T-helper 1 cell treated with Interleukin-12 subunit alpha and Interleukin-12 subunit beta and Interleukin-4 antibody, amounts not matched to agents 30 ng/mL and 1 ng/mL, for 36 hours (primary cell): ENCODE data around the gene GBF1. TPM values are rescaled to one million over a fixed set of nuclear protein-coding genes. Genes with fewer than 3 reads are reported as not detected.

ENCODE experiments used
- intact Hi-C: fragments of 100-400 bp; cut with micrococcal nuclease; formaldehyde crosslinking; loops from one replicate; pipeline ENCODE4 v1.15.1; 2024
- total RNA-seq: library from RNA; stranded (reverse); gene quantifications from 2 replicates; pipeline ENCODE4 v1.2.3, GENCODE V29; 2022

GBF1 gene
- total RNA-seq, 1 donor from 2014 or later: 57.0 TPM

GRCh38 chr10:102404361-102405107 is 159.2 kb downstream of the GBF1 start:
- intact Hi-C loops: no loop called here

GRCh38 chr10:102405108-102405571 is 159.8 kb downstream of the GBF1 start:
- intact Hi-C loops: no loop called here

- intact Hi-C loops: no loop called here
Observed at GRCh38 chr10:102405632-102406031, 160.3 kb downstream of the GBF1 start.

- intact Hi-C loops: no loop called here
Observed at GRCh38 chr10:102406815-102407214, 161.5 kb downstream of the GBF1 start.

- intact Hi-C loops: no loop called here
Observed at GRCh38 chr10:102407425-102408130, 162.2 kb downstream of the GBF1 start.

- intact Hi-C loops: no loop called here
Observed at GRCh38 chr10:102408131-102408727, 162.9 kb downstream of the GBF1 start.

GRCh38 chr10:102408728-102409603 is 163.6 kb downstream of the GBF1 start:
- intact Hi-C loops: loop anchor here (1.0 kb wide), 2 partner anchors 12 to 14 kb away; partner anchors contain the start of gene NFKB2

GRCh38 chr10:102409604-102410428 is 164.5 kb downstream of the GBF1 start:
- intact Hi-C loops: loop anchor here (1.0 kb wide), 2 partner anchors 11 to 15 kb away; partner anchors contain the start of gene NFKB2

- intact Hi-C loops: no loop called here
Observed at GRCh38 chr10:102410429-102411073, 165.2 kb downstream of the GBF1 start.

- intact Hi-C loops: no loop called here
Observed at GRCh38 chr10:102411341-102412255, 166.3 kb downstream of the GBF1 start.

GRCh38 chr10:102412293-102412692 is 167.0 kb downstream of the GBF1 start:
- intact Hi-C loops: no loop called here

GRCh38 chr10:102413053-102413705 is 167.8 kb downstream of the GBF1 start:
- intact Hi-C loops: no loop called here

GRCh38 chr10:102413806-102414561 is 168.7 kb downstream of the GBF1 start:
- intact Hi-C loops: no loop called here

GRCh38 chr10:102414749-102415148 is 169.4 kb downstream of the GBF1 start:
- intact Hi-C loops: no loop called here

GRCh38 chr10:102416283-102416682 is 171.0 kb downstream of the GBF1 start:
- intact Hi-C loops: no loop called here

- intact Hi-C loops: no loop called here
Observed at GRCh38 chr10:102416695-102417094, 171.4 kb downstream of the GBF1 start.

GRCh38 chr10:102418622-102419268 is 173.4 kb downstream of the GBF1 start, which contains the start of gene PSD:
PSD (minus strand) TSS chr10:102418785; CDS start chr10:102417038, 1,747 bp downstream.
- intact Hi-C loops: no loop called here
